IPS-15b (cell line): Measurements from ENCODE around the gene FOSB.

Experiments used
- H3K27me3 ChIP-seq: one replicate; pipeline ENCODE4 v1.6.1; 2013; ENCODE audit warnings: low read length; ENCODE audit not compliant: control insufficient read depth, insufficient read depth
- H3K36me3 ChIP-seq: one replicate; pipeline ENCODE4 v1.6.1; 2013; ENCODE audit warnings: low read length; ENCODE audit not compliant: control insufficient read depth, insufficient read depth
- H3K4me1 ChIP-seq: one replicate; pipeline ENCODE4 v1.6.1; 2013; ENCODE audit warnings: mild to moderate bottlenecking, low read length; ENCODE audit not compliant: control insufficient read depth, insufficient read depth
- H3K4me3 ChIP-seq: one replicate; pipeline ENCODE4 v1.5.1; 2013; ENCODE audit warnings: low read depth, low read length
- H3K9ac ChIP-seq: one replicate; pipeline ENCODE4 v1.6.1; 2013; ENCODE audit warnings: low read depth, mild to moderate bottlenecking, low read length
- H3K9me3 ChIP-seq: one replicate; pipeline ENCODE4 v1.6.1; 2013; ENCODE audit warnings: mild to moderate bottlenecking, low read length; ENCODE audit not compliant: control insufficient read depth, insufficient read depth

The FOSB gene

DNA sequence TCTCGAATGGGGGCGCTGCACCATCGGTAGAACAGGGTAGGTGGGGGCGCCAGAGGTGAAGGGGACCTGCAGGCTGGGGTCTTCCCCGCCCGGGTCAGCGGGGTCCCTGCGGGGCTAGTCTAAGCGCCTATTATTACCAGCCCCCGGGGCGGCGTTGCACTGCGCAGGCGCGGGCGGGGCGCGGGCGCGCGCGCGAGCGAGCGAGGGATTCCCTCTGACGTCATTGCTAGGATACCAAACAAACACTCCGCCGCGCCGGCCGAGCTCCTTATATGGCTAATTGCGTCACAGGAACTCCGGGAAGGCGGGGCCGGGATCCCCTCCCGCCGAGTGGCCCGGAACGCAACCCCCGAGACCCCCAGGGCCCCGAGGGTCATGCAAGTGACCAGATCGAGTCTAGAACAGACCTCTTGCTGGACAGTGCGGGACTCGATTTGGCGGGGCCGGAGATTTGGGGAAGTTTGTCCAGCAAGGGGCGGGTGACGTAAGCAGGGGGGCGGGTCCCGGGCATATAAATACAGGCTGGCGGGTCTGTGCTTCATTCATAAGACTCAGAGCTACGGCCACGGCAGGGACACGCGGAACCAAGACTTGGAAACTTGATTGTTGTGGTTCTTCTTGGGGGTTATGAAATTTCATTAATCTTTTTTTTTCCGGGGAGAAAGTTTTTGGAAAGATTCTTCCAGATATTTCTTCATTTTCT is at the start of gene FOSB:
Gene FOSB, plus strand, starts transcription at position 541 of the 703 bp plus-strand sequence. CDS start 591 bp downstream, outside the sequence.
- Histone ChIP-seq H3K4me3 (peak within 1 kb of the TSS; percentile 96), H3K9ac (peak within 1 kb of the TSS; percentile 66), H3K36me3 (no peaks in the 10 kb centered on the region), H3K27me3 (peaks cover 28% of the 10 kb centered on the region), H3K9me3 (no peaks in the 10 kb centered on the region), H3K4me1 (peaks cover 3% of the 10 kb centered on the region)

DNA sequence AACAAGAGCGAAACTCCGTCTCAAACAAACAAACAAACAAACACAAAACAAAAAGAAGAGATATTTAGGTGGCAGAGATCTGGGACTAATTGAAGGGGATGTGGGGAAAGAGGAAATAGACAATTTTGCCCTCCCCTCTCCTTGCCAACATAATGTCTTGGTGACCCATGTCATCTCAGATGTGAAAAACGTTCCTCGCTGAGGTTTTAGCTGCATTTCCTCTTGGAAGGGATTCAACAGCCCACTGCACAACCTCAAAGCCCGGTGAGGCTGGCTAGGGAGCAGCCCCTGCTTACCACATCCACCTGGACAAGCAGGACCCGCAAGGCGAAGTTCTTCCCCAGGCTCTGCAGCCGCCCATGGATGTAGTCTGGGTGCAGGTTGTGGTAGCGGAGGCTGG is 49.0 kb upstream of the FOSB start:
- H3K27me3 ChIP-seq: no peaks in the 10 kb centered on the region
- H3K4me1 ChIP-seq: peaks cover 2% of the 10 kb centered on the region
- no peak overlapping the region for H3K9ac ChIP-seq
- peaks cover 25% of the 10 kb centered on the region for H3K36me3 ChIP-seq
- H3K4me3 ChIP-seq: no peak overlapping the region
- no peaks in the 10 kb centered on the region for H3K9me3 ChIP-seq

- Histone ChIP-seq H3K36me3 (peaks cover 21% of the 10 kb centered on the region), H3K9me3 (no peaks in the 10 kb centered on the region), H3K9ac (peak overlapping the region; percentile 8), H3K4me1 (peaks cover 2% of the 10 kb centered on the region), H3K4me3 (no peak overlapping the region), H3K27me3 (no peaks in the 10 kb centered on the region)
Measured at GRCh38 chr19:45419396-45419795, 48.4 kb upstream of the FOSB start.

DNA sequence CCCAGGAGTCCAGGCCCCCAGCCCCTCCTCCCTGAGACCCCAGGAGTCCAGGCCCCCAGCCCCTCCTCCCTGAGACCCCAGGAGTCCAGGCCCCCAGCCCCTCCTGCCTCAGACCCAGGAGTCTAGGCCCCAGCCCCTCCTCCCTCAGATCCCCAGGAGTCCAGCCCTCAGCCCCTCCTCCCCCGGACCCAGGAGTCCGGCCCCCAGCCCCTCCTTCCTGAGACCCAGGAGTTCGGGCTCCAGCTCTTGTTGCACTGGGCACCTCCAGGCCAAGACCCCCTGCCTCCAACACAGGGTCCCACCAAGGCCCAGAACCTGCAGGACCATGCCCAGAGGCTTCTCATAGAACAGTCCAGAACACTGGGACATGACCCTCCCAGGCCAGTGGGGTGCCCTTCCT is 47.9 kb upstream of the FOSB start:
- H3K9ac ChIP-seq: no peak overlapping the region
- no peak overlapping the region for H3K4me3 ChIP-seq
- no peaks in the 10 kb centered on the region for H3K9me3 ChIP-seq
- no peaks in the 10 kb centered on the region for H3K27me3 ChIP-seq
- peaks cover 16% of the 10 kb centered on the region for H3K36me3 ChIP-seq
- peaks cover 2% of the 10 kb centered on the region for H3K4me1 ChIP-seq

DNA sequence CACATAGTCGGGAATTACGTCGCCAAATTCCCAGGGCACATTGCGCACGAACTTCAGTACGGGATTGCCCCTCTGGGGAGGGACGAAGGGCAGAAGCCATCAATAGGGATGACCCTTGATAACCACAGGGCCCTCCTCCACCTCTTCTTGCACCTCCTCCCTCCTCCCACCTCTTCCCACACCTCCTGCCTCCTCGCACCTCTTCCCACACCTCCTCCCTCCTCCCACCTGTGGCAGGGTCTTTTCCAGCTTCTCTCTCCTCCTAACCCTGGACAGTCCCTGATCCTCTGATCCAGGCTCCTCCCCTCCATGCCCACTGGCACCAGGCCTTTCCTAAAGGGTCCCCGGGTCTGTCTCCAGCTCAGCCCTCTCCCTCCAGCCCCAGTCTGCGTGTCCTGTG is 47.4 kb upstream of the FOSB start:
- H3K9ac ChIP-seq: no peak overlapping the region
- no peak overlapping the region for H3K4me3 ChIP-seq
- H3K9me3 ChIP-seq: no peaks in the 10 kb centered on the region
- H3K36me3 ChIP-seq: peaks cover 16% of the 10 kb centered on the region
- no peaks in the 10 kb centered on the region for H3K27me3 ChIP-seq
- peaks cover 2% of the 10 kb centered on the region for H3K4me1 ChIP-seq

DNA sequence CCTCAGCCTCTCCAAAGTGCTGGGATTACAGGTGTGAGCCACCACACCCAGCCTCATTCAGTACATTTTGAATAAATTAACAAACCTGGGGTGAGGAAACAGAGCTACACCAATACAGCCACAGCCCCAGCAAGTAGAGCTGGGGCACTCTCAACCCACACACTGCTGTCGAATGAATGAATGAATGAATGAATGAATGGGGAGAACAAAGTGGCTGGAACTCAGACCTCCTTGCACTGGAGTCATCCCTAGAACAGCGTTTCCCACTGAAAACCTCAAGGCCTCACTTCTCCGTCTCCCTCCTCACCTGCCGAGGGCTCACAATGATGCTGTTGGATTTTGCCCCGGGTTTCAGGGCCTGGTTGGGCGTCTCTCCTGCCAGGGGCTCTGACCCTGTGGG is 46.9 kb upstream of the FOSB start:
- Histone ChIP-seq H3K36me3 (peaks cover 16% of the 10 kb centered on the region), H3K27me3 (no peaks in the 10 kb centered on the region), H3K4me1 (peaks cover 2% of the 10 kb centered on the region), H3K9ac (no peak overlapping the region), H3K4me3 (no peak overlapping the region), H3K9me3 (no peaks in the 10 kb centered on the region)

DNA sequence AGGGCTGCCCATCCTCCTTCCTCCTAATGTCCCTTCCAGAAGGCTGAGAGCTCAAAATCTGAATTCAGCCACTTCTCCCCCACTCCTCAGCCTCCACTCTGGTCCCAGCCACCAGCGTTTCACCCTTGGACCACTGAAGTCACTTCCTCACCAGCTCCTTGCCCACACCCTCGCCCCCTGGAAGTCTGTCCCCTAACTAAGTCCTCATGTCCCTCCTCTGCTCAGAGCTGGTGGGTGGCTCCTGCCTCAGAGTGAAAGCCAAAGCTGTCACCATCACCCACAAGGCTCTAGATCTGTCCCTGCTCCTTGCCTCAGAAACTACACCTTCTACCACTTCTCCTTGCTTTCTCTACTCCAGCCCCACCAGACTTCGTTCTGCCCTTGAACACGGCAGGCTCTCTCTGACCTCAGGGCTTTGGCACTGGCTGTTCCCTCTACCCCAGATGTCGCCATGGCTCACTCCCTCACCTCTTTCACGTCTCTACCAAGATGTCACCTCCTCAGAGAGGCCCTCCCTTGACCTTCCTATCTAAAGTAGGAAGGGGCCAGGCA is 45.8 kb upstream of the FOSB start:
- H3K27me3 ChIP-seq: no peaks in the 10 kb centered on the region
- H3K9ac ChIP-seq: no peak overlapping the region
- no peaks in the 10 kb centered on the region for H3K9me3 ChIP-seq
- peaks cover 13% of the 10 kb centered on the region for H3K36me3 ChIP-seq
- H3K4me1 ChIP-seq: peaks cover 2% of the 10 kb centered on the region
- no peak overlapping the region for H3K4me3 ChIP-seq

DNA sequence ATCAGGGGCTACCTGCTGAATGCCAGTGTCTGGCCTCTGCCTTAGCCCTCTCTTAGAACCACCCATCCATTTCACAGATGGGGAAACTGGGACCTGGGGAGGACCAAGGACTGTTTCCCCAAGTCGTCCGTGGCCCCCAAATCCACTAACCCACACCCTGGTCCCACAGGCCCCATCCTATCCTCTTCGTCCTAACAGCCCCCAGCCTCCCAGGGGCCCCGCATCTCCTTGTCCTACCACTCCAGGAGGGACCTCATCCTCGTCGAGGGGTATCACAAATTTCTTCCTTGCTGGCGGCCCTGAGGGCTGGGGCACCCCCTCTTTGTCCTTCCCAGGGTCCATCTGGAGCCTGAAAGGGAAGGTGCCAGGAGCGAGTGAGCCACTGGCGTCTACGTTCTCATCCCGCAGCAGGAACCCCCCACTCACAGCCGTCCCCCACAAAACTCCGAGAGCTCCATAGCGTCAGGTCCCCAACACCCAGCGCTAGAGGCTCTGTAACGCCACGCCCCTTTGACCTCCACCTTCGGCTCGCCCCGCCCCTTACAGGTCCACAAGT is 44.7 kb upstream of the FOSB start:
- no peaks in the 10 kb centered on the region for H3K9me3 ChIP-seq
- no peaks in the 10 kb centered on the region for H3K27me3 ChIP-seq
- H3K9ac ChIP-seq: peak overlapping the region; percentile 76
- peak overlapping the region; percentile 93 for H3K4me3 ChIP-seq
- H3K36me3 ChIP-seq: peaks cover 13% of the 10 kb centered on the region
- H3K4me1 ChIP-seq: peaks cover 2% of the 10 kb centered on the region

DNA sequence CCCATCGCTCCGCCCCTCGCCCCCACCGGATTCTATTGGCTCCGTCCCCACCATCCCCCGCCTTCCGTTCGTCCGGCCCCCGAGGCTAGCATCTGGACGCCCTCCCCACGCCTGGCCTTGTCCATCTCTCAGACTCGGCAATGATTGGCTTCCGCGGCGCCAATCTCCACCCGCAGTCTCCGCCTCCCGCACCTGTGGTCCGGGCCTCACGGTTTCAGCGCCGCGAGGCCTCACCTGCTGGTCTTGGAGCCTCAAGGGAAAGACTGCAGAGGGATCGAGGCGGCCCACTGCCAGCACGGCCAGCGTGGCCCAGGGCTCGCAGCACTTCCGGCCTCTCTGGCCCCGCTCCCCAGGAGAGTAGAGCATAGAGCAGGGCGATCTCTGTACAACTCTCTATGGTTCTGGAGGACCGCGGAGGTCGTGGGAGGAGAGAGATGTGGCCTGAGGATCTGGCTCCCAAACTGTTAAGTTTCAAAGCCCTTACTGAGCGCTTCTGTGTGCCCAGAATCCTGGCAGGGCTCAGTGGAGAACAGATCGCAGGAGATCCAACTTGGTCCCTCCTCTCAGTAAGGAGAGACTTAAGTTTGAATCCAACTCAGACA is 44.1 kb upstream of the FOSB start, which contains the start of gene ERCC1:
Gene ERCC1, minus strand, starts transcription at position 329 of the 602 bp plus-strand sequence. CDS start 543 bp downstream, outside the sequence.
- peak within 1 kb of the TSS; percentile 93 for H3K4me3 ChIP-seq
- H3K36me3 ChIP-seq: peaks cover 13% of the 10 kb centered on the region
- no peaks in the 10 kb centered on the region for H3K27me3 ChIP-seq
- H3K4me1 ChIP-seq: peaks cover 2% of the 10 kb centered on the region
- peak within 1 kb of the TSS; percentile 93 for H3K9ac ChIP-seq
- no peaks in the 10 kb centered on the region for H3K9me3 ChIP-seq

DNA sequence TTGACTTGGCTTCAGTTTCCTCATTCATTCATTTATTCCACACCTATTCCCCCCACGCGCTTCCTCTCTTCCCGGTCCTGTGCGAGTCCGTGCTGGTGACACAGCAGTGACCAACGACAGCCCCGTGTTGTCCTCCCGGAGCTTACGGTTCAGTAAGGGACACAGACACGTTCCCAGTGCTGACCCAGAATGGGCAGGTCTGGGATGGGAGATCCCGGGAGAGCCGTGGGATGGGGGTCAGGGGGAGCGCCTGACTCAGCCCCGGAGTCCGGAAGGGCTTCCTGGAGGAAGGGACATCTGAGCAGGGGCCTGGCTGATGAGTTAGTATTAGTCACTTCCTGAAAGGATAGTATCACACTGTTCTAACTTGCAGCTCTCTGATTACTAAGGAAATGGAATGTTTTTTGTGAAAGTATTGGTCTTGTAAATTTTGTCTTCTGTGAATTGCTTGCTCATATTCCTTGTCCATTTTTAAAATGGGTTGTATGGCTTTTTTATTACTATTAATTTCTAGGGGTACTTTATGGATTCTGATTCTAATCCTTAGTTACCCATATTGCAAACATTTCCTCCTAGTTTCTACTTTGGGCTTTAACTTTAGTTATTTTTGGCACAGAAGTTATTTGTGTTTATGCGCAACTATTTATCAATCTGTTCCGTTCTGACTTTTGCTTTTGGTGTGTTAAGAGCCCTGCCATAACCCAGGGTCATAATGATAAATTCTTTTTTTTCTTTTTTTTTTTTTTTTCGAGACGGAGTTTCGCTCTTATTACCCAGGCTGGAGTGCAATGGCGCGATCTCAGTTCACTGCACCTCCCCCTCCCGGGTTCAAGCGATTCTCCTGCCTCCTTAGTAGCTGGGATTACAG is 43.4 kb upstream of the FOSB start:
- peaks cover 2% of the 10 kb centered on the region for H3K4me1 ChIP-seq
- H3K9ac ChIP-seq: peak overlapping the region; percentile 93
- peaks cover 11% of the 10 kb centered on the region for H3K36me3 ChIP-seq
- no peaks in the 10 kb centered on the region for H3K27me3 ChIP-seq
- H3K4me3 ChIP-seq: peak overlapping the region; percentile 93
- no peaks in the 10 kb centered on the region for H3K9me3 ChIP-seq
